Measurements from ENCODE around the gene UPP2. TPM values are rescaled to one million over a fixed set of nuclear protein-coding genes. Genes with fewer than 3 reads are reported as not detected.

UPP2 gene
- total and polyA plus RNA-seq, 2 experiments from 2014 or later = not detected

GRCh38 chr2:158134655-158135054 is 33.0 kb downstream of the UPP2 start:
- H2AFZ ChIP-seq = no peak overlapping the region
- H3K27me3 ChIP-seq (replicated peaks; ENCODE audit: insufficient read depth) = no peaks in the 10 kb centered on the region
- TF ChIP-seq EZH2 (IDR thresholded peaks at IDR 0.05; ENCODE audit: insufficient read depth, poor library complexity, severe bottlenecking) (no peak), EZH2phosphoT487 (IDR thresholded peaks at IDR 0.05; ENCODE audit: insufficient read depth, low read depth) (no peak)
- no peak overlapping the region for H3K4me2 ChIP-seq (ENCODE audit: unreplicated experiment)
- in situ Hi-C loops (cut with MboI) = no loop called here
- H3K27ac ChIP-seq = no peak overlapping the region
- no peaks in the 10 kb centered on the region for H4K20me1 ChIP-seq (ENCODE audit: insufficient read depth)
- H3K4me1 ChIP-seq (ENCODE audit: insufficient read depth) = no peaks in the 10 kb centered on the region
- no peaks in the 10 kb centered on the region for H3K36me3 ChIP-seq (ENCODE audit: low read depth)
- H3K79me2 ChIP-seq (ENCODE audit: insufficient read depth) = no peaks in the 10 kb centered on the region
- 61 to 63% methylated on average over 6 of the region's 6 CpGs for WGBS, 2 experiments (ENCODE audit: low coverage in 1 of 2, low lambda C conversion rate in 2 of 2, missing lambda C conversion rate in 2 of 2)
- no peaks in the 10 kb centered on the region for H3K9me2 ChIP-seq (ENCODE audit: insufficient read depth)
- H3K9me3 ChIP-seq (ENCODE audit: low read depth) = no peaks in the 10 kb centered on the region
- no peak for DNase-seq
- no peak overlapping the region for H3K9ac ChIP-seq
- no peak overlapping the region for H3K4me3 ChIP-seq
- no peaks in the 10 kb centered on the region for H3F3A ChIP-seq (ENCODE audit: insufficient read depth)

DNA sequence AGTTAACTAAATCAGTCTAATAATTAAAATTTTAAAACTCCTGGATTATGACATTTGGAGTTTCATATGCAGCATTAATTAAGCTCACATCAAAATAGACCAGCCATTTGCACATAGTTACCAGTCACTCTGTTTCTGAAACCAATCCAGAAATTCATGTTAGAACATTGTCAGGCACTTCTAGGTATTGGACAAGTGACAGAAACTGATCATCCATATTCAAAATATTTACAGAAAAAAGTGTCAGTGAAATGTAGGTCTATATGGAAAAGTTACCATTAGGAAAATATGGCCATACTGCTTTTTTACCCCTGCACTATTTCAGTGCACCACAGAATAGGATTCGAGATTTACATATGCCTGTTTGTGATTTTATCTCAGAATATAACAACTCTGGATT is 33.4 kb downstream of the UPP2 start:
- no peaks in the 10 kb centered on the region for H3K79me2 ChIP-seq (ENCODE audit: insufficient read depth)
- H2AFZ ChIP-seq = no peak overlapping the region
- no peaks in the 10 kb centered on the region for H3F3A ChIP-seq (ENCODE audit: insufficient read depth)
- no peak for DNase-seq
- no peaks in the 10 kb centered on the region for H3K9me2 ChIP-seq (ENCODE audit: insufficient read depth)
- no peak overlapping the region for H3K9ac ChIP-seq
- WGBS, 2 experiments (ENCODE audit: low coverage in 1 of 2, low lambda C conversion rate in 2 of 2, missing lambda C conversion rate in 2 of 2) = 20 to 21% methylated on average over 1 of the region's 1 CpG
- no peaks in the 10 kb centered on the region for H3K27me3 ChIP-seq (replicated peaks; ENCODE audit: insufficient read depth)
- in situ Hi-C loops (cut with MboI) = no loop called here
- TF ChIP-seq EZH2phosphoT487 (IDR thresholded peaks at IDR 0.05; ENCODE audit: insufficient read depth, low read depth) = no peak
- TF ChIP-seq EZH2 (IDR thresholded peaks at IDR 0.05; ENCODE audit: insufficient read depth, poor library complexity, severe bottlenecking) = no peak
- H4K20me1 ChIP-seq (ENCODE audit: insufficient read depth) = no peaks in the 10 kb centered on the region
- H3K4me1 ChIP-seq (ENCODE audit: insufficient read depth) = no peaks in the 10 kb centered on the region
- no peak overlapping the region for H3K27ac ChIP-seq
- no peaks in the 10 kb centered on the region for H3K9me3 ChIP-seq (ENCODE audit: low read depth)
- no peaks in the 10 kb centered on the region for H3K36me3 ChIP-seq (ENCODE audit: low read depth)
- H3K4me2 ChIP-seq (ENCODE audit: unreplicated experiment) = no peak overlapping the region
- no peak overlapping the region for H3K4me3 ChIP-seq

DNA sequence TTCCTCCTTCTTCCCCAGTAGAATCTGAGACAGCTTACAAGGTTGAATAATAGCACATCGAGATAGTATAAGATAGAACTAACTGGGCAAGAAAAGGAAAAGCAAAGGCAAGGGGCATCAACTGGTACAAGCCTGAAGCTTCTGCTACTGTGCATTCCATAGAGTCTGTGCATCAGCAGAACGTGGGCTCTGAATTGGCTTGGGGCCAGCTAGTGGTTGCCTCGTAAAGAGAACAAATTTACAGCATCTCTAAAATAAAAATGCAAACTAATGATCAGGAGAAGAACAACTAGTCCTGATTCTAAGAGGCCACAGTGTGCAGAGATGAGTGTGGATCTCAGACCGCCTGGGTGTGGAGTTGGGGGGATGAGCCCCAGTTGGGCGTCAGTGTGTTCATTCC is 36.6 kb downstream of the UPP2 start:
- Histone ChIP-seq H3K9me2 (ENCODE audit: insufficient read depth) (no peaks in the 10 kb centered on the region), H3K4me2 (ENCODE audit: unreplicated experiment) (no peak overlapping the region), H2AFZ (no peak overlapping the region), H3K27ac (no peak overlapping the region), H3K79me2 (ENCODE audit: insufficient read depth) (no peaks in the 10 kb centered on the region), H3K27me3 (replicated peaks; ENCODE audit: insufficient read depth) (no peaks in the 10 kb centered on the region), H3K4me3 (no peak overlapping the region), H3K9me3 (ENCODE audit: low read depth) (no peaks in the 10 kb centered on the region), H3K4me1 (ENCODE audit: insufficient read depth) (no peaks in the 10 kb centered on the region), H3K36me3 (ENCODE audit: low read depth) (no peaks in the 10 kb centered on the region), H4K20me1 (ENCODE audit: insufficient read depth) (no peaks in the 10 kb centered on the region), H3K9ac (no peak overlapping the region), H3F3A (ENCODE audit: insufficient read depth) (no peaks in the 10 kb centered on the region)
- no peak for DNase-seq
- TF ChIP-seq EZH2 (IDR thresholded peaks at IDR 0.05; ENCODE audit: insufficient read depth, poor library complexity, severe bottlenecking) = no peak
- TF ChIP-seq EZH2phosphoT487 (IDR thresholded peaks at IDR 0.05; ENCODE audit: insufficient read depth, low read depth) = no peak
- 36 to 45% methylated on average over 5 of the region's 5 CpGs for WGBS, 2 experiments (ENCODE audit: low coverage in 1 of 2, low lambda C conversion rate in 2 of 2, missing lambda C conversion rate in 2 of 2)
- in situ Hi-C loops (cut with MboI) = no loop called here

- no peaks in the 10 kb centered on the region for H3K36me3 ChIP-seq (ENCODE audit: low read depth)
- WGBS, 2 experiments (ENCODE audit: low coverage in 1 of 2, low lambda C conversion rate in 2 of 2, missing lambda C conversion rate in 2 of 2) = 44 to 48% methylated on average over 1 of the region's 1 CpG
- no peaks in the 10 kb centered on the region for H3K79me2 ChIP-seq (ENCODE audit: insufficient read depth)
- H3K4me2 ChIP-seq (ENCODE audit: unreplicated experiment) = no peak overlapping the region
- H3K9me2 ChIP-seq (ENCODE audit: insufficient read depth) = no peaks in the 10 kb centered on the region
- no peak overlapping the region for H2AFZ ChIP-seq
- H3K4me3 ChIP-seq = no peak overlapping the region
- no peaks in the 10 kb centered on the region for H3F3A ChIP-seq (ENCODE audit: insufficient read depth)
- no peaks in the 10 kb centered on the region for H3K27me3 ChIP-seq (replicated peaks; ENCODE audit: insufficient read depth)
- no peaks in the 10 kb centered on the region for H3K9me3 ChIP-seq (ENCODE audit: low read depth)
- TF ChIP-seq EZH2phosphoT487 (IDR thresholded peaks at IDR 0.05; ENCODE audit: insufficient read depth, low read depth) = no peak
- in situ Hi-C loops (cut with MboI) = no loop called here
- H4K20me1 ChIP-seq (ENCODE audit: insufficient read depth) = no peaks in the 10 kb centered on the region
- no peak overlapping the region for H3K9ac ChIP-seq
- H3K27ac ChIP-seq = no peak overlapping the region
- no peak for DNase-seq
- H3K4me1 ChIP-seq (ENCODE audit: insufficient read depth) = no peaks in the 10 kb centered on the region
Observed at GRCh38 chr2:158140201-158140600, 38.5 kb downstream of the UPP2 start.

- Histone ChIP-seq H3K79me2 (ENCODE audit: insufficient read depth) (no peaks in the 10 kb centered on the region), H3K27me3 (replicated peaks; ENCODE audit: insufficient read depth) (no peaks in the 10 kb centered on the region), H4K20me1 (ENCODE audit: insufficient read depth) (no peaks in the 10 kb centered on the region), H3K9me3 (ENCODE audit: low read depth) (no peaks in the 10 kb centered on the region), H2AFZ (no peak overlapping the region), H3K4me3 (no peak overlapping the region), H3F3A (ENCODE audit: insufficient read depth) (no peaks in the 10 kb centered on the region), H3K36me3 (ENCODE audit: low read depth) (no peaks in the 10 kb centered on the region), H3K4me2 (ENCODE audit: unreplicated experiment) (no peak overlapping the region), H3K4me1 (ENCODE audit: insufficient read depth) (no peaks in the 10 kb centered on the region), H3K9ac (no peak overlapping the region), H3K9me2 (ENCODE audit: insufficient read depth) (no peaks in the 10 kb centered on the region), H3K27ac (no peak overlapping the region)
- TF ChIP-seq EZH2 (IDR thresholded peaks at IDR 0.05; ENCODE audit: insufficient read depth, poor library complexity, severe bottlenecking) = no peak
- no peak for TF ChIP-seq EZH2phosphoT487 (IDR thresholded peaks at IDR 0.05; ENCODE audit: insufficient read depth, low read depth)
- in situ Hi-C loops (cut with MboI) = no loop called here
- 46 to 50% methylated on average over 3 of the region's 3 CpGs for WGBS, 2 experiments (ENCODE audit: low coverage in 1 of 2, low lambda C conversion rate in 2 of 2, missing lambda C conversion rate in 2 of 2)
- DNase-seq = no peak
Observed at GRCh38 chr2:158142165-158142564, 40.5 kb downstream of the UPP2 start.
